ENCODE measurements around the gene CTNNA3.

GRCh38 chr10:66292922-66293321 lies 1403.1 kb downstream of the CTNNA3 start:
- TF ChIP-seq ZNF274 (IDR thresholded peaks at IDR 0.05; ENCODE audit: low read depth, low read length): no peak
- no peak for TF ChIP-seq POLR2A (IDR thresholded peaks at IDR 0.05; ENCODE audit: borderline replicate concordance, extremely low read depth, insufficient read depth, insufficient read length)
- TF ChIP-seq EZH2phosphoT487 (IDR thresholded peaks at IDR 0.05; ENCODE audit: borderline replicate concordance): no peak
- no peak for TF ChIP-seq POLR2AphosphoS5 (IDR thresholded peaks at IDR 0.05; ENCODE audit: low read depth, low read length)
- no peak for TF ChIP-seq SIN3A (IDR thresholded peaks at IDR 0.05; ENCODE audit: low read depth)
- TF ChIP-seq CTCF (IDR thresholded peaks at IDR 0.05 in 2 of 3, conservative IDR thresholded peaks at IDR 0.05 in 1 of 3; ENCODE audit: borderline replicate concordance in 1 of 3, insufficient read depth in 1 of 3, low read depth in 2 of 3, low read length in 2 of 3): no peak
- no peak for TF ChIP-seq ZBTB33 (IDR thresholded peaks at IDR 0.05; ENCODE audit: extremely low read depth, insufficient replicate concordance, low read length)
- no peak for TF ChIP-seq EGR1 (IDR thresholded peaks at IDR 0.05; ENCODE audit: low read depth)
